Activated CD4-positive, CD25-positive, alpha-beta regulatory T cell treated with anti-CD3 and anti-CD28 coated beads, Interleukin-2, amount 50 U/mL, for 24 hours (primary cell): ENCODE measurements around the gene AQP9.
"Not testable (repeated sequence)": the region's sequence is repeated elsewhere in the genome, so short reads cannot be mapped to it uniquely, and the experiment has no call there.

ENCODE experiments used
- ATAC-seq, 2 donors: fragments of 150-1000 bp; cut with Tn5 transposase; one replicate each; pipeline ENCODE4 v1.10.0; 2021; ENCODE audit warnings: mild to moderate bottlenecking in 1 of 2, moderate library complexity in 1 of 2

Gene AQP9

GRCh38 chr15:58182460-58183163, 44.4 kb downstream of the AQP9 start:
- ATAC-seq: peak; percentile 45 to 55

- ATAC-seq: no peak
Measured at GRCh38 chr15:58185439-58185838, 47.3 kb downstream of the AQP9 start.

- no peak for ATAC-seq
Measured at GRCh38 chr15:58189148-58189811, 51.1 kb downstream of the AQP9 start.

GRCh38 chr15:58190419-58190818, 52.2 kb downstream of the AQP9 start:
- no peak for ATAC-seq

- not testable (repeated sequence) for ATAC-seq
Measured at GRCh38 chr15:58193636-58194035, 55.5 kb downstream of the AQP9 start.

- ATAC-seq: no peak
Measured at GRCh38 chr15:58200739-58201138, 62.6 kb downstream of the AQP9 start.

GRCh38 chr15:58201516-58201915, 63.3 kb downstream of the AQP9 start:
- ATAC-seq: no peak

GRCh38 chr15:58203537-58203936, 65.4 kb downstream of the AQP9 start:
- no peak for ATAC-seq

GRCh38 chr15:58206151-58206550, 68.0 kb downstream of the AQP9 start:
- no peak for ATAC-seq

- ATAC-seq: not testable (repeated sequence)
Measured at GRCh38 chr15:58208217-58208616, 70.0 kb downstream of the AQP9 start.

GRCh38 chr15:58209007-58209481, 70.9 kb downstream of the AQP9 start:
- ATAC-seq: not testable (repeated sequence)

- ATAC-seq: not testable (repeated sequence)
Measured at GRCh38 chr15:58210031-58210430, 71.8 kb downstream of the AQP9 start.

- no peak for ATAC-seq
Measured at GRCh38 chr15:58212909-58213526, 74.8 kb downstream of the AQP9 start.

- ATAC-seq: no peak
Measured at GRCh38 chr15:58213587-58214338, 75.6 kb downstream of the AQP9 start.

GRCh38 chr15:58214591-58215340, 76.6 kb downstream of the AQP9 start:
- no peak for ATAC-seq

GRCh38 chr15:58217460-58217859, 79.3 kb downstream of the AQP9 start:
- ATAC-seq: no peak

- no peak for ATAC-seq
Measured at GRCh38 chr15:58221591-58222241, 83.5 kb downstream of the AQP9 start.

- ATAC-seq: no peak
Measured at GRCh38 chr15:58222679-58223078, 84.5 kb downstream of the AQP9 start.

GRCh38 chr15:58223432-58223831, 85.3 kb downstream of the AQP9 start:
- no peak for ATAC-seq

- no peak for ATAC-seq
Measured at GRCh38 chr15:58224068-58224467, 85.9 kb downstream of the AQP9 start.

GRCh38 chr15:58227706-58228543, 89.7 kb downstream of the AQP9 start:
- no peak for ATAC-seq
